ENCODE data around the gene RPL26.

RPL26 gene

GRCh38 chr17:8383143-8383822 lies at the start of gene RPL26:
Gene RPL26 (minus strand): TSS chr17:8383193. CDS start chr17:8382310, 883 bp downstream.
- in situ Hi-C loops (cut with MboI; ENCODE audit: low pct_unique_long_range_greater_than_20kb, low sequenced_read_pairs): no loop called here
- peak; percentile 100 for DNase-seq

GRCh38 chr17:8430966-8431365 lies 48.0 kb upstream of the RPL26 start:
- DNase-seq: no peak
- in situ Hi-C loops (cut with MboI; ENCODE audit: low pct_unique_long_range_greater_than_20kb, low sequenced_read_pairs): no loop called here

- DNase-seq: no peak
- in situ Hi-C loops (cut with MboI; ENCODE audit: low pct_unique_long_range_greater_than_20kb, low sequenced_read_pairs): no loop called here
Observed at GRCh38 chr17:8426802-8427201, 43.8 kb upstream of the RPL26 start.

GRCh38 chr17:8426094-8426720 lies 43.2 kb upstream of the RPL26 start:
- DNase-seq: no peak
- in situ Hi-C loops (cut with MboI; ENCODE audit: low pct_unique_long_range_greater_than_20kb, low sequenced_read_pairs): no loop called here

- no peak for DNase-seq
- in situ Hi-C loops (cut with MboI; ENCODE audit: low pct_unique_long_range_greater_than_20kb, low sequenced_read_pairs): no loop called here
Observed at GRCh38 chr17:8421571-8421970, 38.6 kb upstream of the RPL26 start.

- no peak for DNase-seq
- in situ Hi-C loops (cut with MboI; ENCODE audit: low pct_unique_long_range_greater_than_20kb, low sequenced_read_pairs): no loop called here
Observed at GRCh38 chr17:8420041-8420934, 37.3 kb upstream of the RPL26 start.

- in situ Hi-C loops (cut with MboI; ENCODE audit: low pct_unique_long_range_greater_than_20kb, low sequenced_read_pairs): no loop called here
- DNase-seq: no peak
Observed at GRCh38 chr17:8419305-8419704, 36.3 kb upstream of the RPL26 start.

GRCh38 chr17:8418471-8418870 lies 35.5 kb upstream of the RPL26 start:
- in situ Hi-C loops (cut with MboI; ENCODE audit: low pct_unique_long_range_greater_than_20kb, low sequenced_read_pairs): no loop called here
- no peak for DNase-seq

- DNase-seq: no peak
- in situ Hi-C loops (cut with MboI; ENCODE audit: low pct_unique_long_range_greater_than_20kb, low sequenced_read_pairs): no loop called here
Observed at GRCh38 chr17:8417806-8418205, 34.8 kb upstream of the RPL26 start.

GRCh38 chr17:8413938-8414337 lies 30.9 kb upstream of the RPL26 start:
- DNase-seq: no peak
- in situ Hi-C loops (cut with MboI; ENCODE audit: low pct_unique_long_range_greater_than_20kb, low sequenced_read_pairs): no loop called here

GRCh38 chr17:8413328-8413727 lies 30.3 kb upstream of the RPL26 start:
- in situ Hi-C loops (cut with MboI; ENCODE audit: low pct_unique_long_range_greater_than_20kb, low sequenced_read_pairs): no loop called here
- DNase-seq: peak; percentile 25

- DNase-seq: no peak
- in situ Hi-C loops (cut with MboI; ENCODE audit: low pct_unique_long_range_greater_than_20kb, low sequenced_read_pairs): no loop called here
Observed at GRCh38 chr17:8412089-8412488, 29.1 kb upstream of the RPL26 start.

- in situ Hi-C loops (cut with MboI; ENCODE audit: low pct_unique_long_range_greater_than_20kb, low sequenced_read_pairs): no loop called here
- DNase-seq: no peak
Observed at GRCh38 chr17:8410883-8411238, 27.9 kb upstream of the RPL26 start.

- in situ Hi-C loops (cut with MboI; ENCODE audit: low pct_unique_long_range_greater_than_20kb, low sequenced_read_pairs): no loop called here
- peak; percentile 90 for DNase-seq
Observed at GRCh38 chr17:8409966-8410882, 27.2 kb upstream of the RPL26 start.

GRCh38 chr17:8408371-8408770 lies 25.4 kb upstream of the RPL26 start:
- in situ Hi-C loops (cut with MboI; ENCODE audit: low pct_unique_long_range_greater_than_20kb, low sequenced_read_pairs): no loop called here
- no peak for DNase-seq

GRCh38 chr17:8406174-8406573 lies 23.2 kb upstream of the RPL26 start:
- in situ Hi-C loops (cut with MboI; ENCODE audit: low pct_unique_long_range_greater_than_20kb, low sequenced_read_pairs): no loop called here

GRCh38 chr17:8405499-8406016 lies 22.6 kb upstream of the RPL26 start:
- DNase-seq: no peak
- in situ Hi-C loops (cut with MboI; ENCODE audit: low pct_unique_long_range_greater_than_20kb, low sequenced_read_pairs): no loop called here

More at GRCh38 chr17:8406174-8406573, 23.2 kb upstream of the RPL26 start:
- DNase-seq: no peak

GRCh38 chr17:8402921-8403536 lies 20.0 kb upstream of the RPL26 start:
- DNase-seq: no peak
- in situ Hi-C loops (cut with MboI; ENCODE audit: low pct_unique_long_range_greater_than_20kb, low sequenced_read_pairs): no loop called here

Measured in KBM-7 (cell line).